AG09309 (cell line): ENCODE results near the gene ANKRD13A.

Experiments
- DNase-seq: peaks from one replicate; pipeline ENCODE4 v3.0.0-alpha.2; 2010; ENCODE audit warnings: low read depth
- H3K4me3 ChIP-seq: 2 replicates; pipeline ENCODE4 v1.5.1; 2011; ENCODE audit warnings: mild to moderate bottlenecking, low read depth, low read length, moderate library complexity; ENCODE audit not compliant: control insufficient read depth
- TF ChIP-seq, protein P1 (sequence below): IDR thresholded peaks from 2 replicates; pipeline ENCODE4 v1.5.1; 2011; ENCODE audit warnings: mild to moderate bottlenecking, low read depth, low read length, inconsistent platforms; ENCODE audit not compliant: insufficient read depth, control insufficient read depth; ENCODE audit errors: missing control alignments

ANKRD13A gene

DNA sequence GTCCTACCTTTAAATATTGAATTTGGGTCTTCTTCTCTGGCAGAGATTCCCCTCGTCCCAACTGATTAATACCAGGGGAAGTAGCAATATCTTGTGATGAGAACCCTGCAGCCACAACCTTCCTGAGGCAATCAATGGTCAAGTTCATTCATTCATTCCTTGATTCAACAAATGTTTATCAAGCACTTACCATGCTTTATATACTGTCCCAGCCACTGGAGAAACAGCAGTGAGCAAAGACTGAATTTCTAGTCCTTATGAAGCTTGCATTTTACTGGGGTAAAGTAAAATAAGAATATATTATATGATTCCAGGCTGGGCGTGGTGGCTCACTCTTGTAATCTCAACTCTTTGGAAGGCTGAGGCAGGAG lies 2.8 kb upstream of the ANKRD13A start:
- DNase-seq = no peak
- TF ChIP-seq, protein P1, sequence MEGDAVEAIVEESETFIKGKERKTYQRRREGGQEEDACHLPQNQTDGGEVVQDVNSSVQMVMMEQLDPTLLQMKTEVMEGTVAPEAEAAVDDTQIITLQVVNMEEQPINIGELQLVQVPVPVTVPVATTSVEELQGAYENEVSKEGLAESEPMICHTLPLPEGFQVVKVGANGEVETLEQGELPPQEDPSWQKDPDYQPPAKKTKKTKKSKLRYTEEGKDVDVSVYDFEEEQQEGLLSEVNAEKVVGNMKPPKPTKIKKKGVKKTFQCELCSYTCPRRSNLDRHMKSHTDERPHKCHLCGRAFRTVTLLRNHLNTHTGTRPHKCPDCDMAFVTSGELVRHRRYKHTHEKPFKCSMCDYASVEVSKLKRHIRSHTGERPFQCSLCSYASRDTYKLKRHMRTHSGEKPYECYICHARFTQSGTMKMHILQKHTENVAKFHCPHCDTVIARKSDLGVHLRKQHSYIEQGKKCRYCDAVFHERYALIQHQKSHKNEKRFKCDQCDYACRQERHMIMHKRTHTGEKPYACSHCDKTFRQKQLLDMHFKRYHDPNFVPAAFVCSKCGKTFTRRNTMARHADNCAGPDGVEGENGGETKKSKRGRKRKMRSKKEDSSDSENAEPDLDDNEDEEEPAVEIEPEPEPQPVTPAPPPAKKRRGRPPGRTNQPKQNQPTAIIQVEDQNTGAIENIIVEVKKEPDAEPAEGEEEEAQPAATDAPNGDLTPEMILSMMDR = no peak
- peak overlapping the region; percentile 66 for H3K4me3 ChIP-seq

DNA sequence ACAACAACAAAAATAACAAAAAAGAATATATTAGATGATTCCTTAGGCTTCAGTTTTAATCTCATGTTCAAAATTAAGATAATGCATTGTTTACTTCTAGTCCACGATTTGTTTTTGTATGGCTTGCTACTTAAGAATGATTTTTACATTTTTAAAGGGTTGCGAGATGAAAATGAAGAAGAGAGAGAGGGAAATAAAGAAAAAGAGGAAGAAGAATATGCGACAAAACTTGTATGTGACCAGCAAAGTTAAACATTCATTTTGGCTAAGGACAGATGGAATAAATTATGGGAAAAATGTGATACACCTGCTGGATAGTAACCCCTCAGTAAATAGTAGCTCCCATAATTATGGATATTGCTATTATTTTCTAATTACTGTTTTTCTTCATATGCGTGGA lies 1.8 kb upstream of the ANKRD13A start:
- H3K4me3 ChIP-seq = no peak overlapping the region
- no peak for DNase-seq
- TF ChIP-seq, protein P1 = no peak

DNA sequence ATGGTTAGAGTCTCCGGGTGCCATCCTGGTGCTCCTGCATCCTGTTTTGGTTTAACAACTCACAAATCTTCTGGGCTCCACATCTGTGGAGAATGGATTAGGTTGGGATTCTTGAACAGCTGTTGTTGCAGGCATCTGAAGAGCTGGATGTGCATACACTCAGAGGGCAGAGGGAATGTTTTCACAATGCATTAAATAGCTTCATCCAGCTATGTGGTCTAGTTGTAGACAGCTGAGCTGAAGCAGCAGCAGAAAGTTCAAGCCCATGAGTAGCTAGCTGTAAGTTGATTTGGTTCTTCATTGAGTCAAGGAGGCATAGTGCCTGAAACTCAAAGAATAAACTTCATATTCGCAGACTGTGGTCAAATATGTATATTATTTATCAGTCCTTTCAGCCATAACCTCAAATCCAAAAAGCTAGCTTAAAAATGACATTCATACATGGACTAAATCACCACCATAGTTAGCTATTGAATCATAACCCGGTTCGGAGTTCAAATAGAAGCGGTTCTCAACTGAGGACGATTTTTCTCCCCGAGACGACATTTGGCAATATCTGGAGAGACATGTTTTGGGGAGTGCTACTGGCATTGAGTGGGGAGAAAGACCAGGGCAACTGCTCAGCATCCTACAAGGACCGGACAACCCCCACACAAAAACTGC lies 858 bp upstream of the ANKRD13A start:
- TF ChIP-seq, protein P1 = no peak
- peak overlapping the region; percentile 86 for H3K4me3 ChIP-seq
- DNase-seq = no peak

DNA sequence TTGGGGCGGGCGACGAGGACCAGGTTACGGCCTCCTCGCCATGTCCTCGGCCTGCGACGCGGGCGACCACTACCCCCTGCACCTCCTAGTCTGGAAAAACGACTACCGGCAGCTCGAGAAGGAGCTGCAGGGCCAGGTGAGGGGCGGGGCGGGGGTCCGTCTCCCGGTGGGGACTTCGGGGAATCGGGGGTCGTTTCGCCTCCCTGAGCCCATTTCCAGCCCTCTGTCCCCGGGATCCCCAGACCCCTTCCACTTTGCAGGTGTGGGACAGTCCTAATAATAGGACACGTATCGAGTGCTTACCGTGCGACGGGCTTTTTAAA lies 380 bp downstream of the ANKRD13A start:
- H3K4me3 ChIP-seq = peak overlapping the region; percentile 86
- no peak for DNase-seq
- TF ChIP-seq, protein P1 = no peak

DNA sequence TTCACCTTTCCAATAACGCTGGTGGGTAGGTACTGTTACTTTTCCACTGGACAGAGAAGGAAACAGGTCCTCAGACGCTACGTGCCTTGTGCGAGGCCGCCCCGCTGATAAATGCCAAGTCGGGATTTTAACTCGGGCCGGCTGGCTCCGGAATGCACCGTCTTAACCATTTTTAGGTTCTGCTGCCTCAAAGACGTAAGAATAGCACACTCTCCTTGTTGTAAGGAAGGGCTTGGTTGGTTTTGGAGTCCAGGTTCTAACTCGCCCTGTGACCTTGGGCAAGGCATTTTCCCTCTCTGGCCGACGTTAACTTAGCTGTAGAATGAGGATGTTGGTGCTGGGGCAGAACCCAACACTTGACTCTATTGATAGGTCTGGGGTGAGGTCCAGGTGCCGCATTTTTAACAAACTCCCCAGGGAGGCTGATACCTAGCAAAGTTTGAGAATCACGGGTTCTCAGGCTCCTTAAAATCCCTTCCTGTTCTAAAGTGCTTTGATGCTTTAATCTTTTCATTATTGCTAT lies 814 bp downstream of the ANKRD13A start:
- TF ChIP-seq, protein P1 = no peak
- H3K4me3 ChIP-seq = peak overlapping the region; percentile 86
- DNase-seq = no peak

DNA sequence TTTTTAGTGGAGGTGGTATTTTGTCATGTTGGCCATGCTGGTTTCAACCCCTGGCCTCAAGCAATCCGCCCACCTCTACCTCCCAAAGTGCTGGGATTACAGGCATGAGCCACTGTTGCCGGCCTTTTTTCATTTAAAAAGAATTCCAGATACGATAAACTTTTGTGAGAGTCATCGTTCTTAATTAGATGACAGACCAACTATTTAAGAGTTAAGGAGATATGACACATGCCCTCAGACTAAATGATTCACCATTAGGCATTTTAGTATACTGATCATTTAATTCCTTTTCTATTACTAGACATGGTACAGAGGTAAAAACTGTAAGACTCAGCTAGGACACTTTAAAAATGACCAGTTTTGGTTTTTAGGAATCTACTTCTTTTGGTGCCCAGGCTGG lies 2.4 kb downstream of the ANKRD13A start:
- peak overlapping the region; percentile 86 for H3K4me3 ChIP-seq
- TF ChIP-seq, protein P1 = no peak
- peak; percentile 73 for DNase-seq
